Small intestine (tissue), 7 donors: ENCODE results near the gene ETHE1. TPM values are rescaled to one million over a fixed set of nuclear protein-coding genes. Genes with fewer than 3 reads are reported as not detected.

Experiments used
- DNase-seq, 2 donors: peaks; one replicate each; pipeline versions ENCODE4 v3.0.0 to v3.0.0-alpha.2; 2013
- FAIRE-seq: peaks from 2 replicates; lab custom pipeline; 2012; peaks lifted over from hg19 to GRCh38; lab: Jason Lieb, UNC
- H3K27ac ChIP-seq, 3 donors: one replicate each; pipeline ENCODE4 v1.5.1; 2013; ENCODE audit warnings: low read length in 2 of 3, mild to moderate bottlenecking in 2 of 3, control low read depth in 1 of 3, inconsistent platforms in 1 of 3, low read depth in 1 of 3, moderate library complexity in 1 of 3
- H3K27me3 ChIP-seq, 3 donors: one replicate each; pipeline ENCODE4 v1.6.1; 2013; ENCODE audit warnings: low read length in 3 of 3, inconsistent platforms in 1 of 3; ENCODE audit not compliant: control insufficient read depth in 3 of 3, insufficient read depth in 3 of 3
- H3K36me3 ChIP-seq, 3 donors: one replicate each; pipeline ENCODE4 v1.6.1; 2013; ENCODE audit warnings: low read length in 3 of 3, inconsistent platforms in 1 of 3, low read depth in 1 of 3, mild to moderate bottlenecking in 1 of 3, moderate library complexity in 1 of 3; ENCODE audit not compliant: control insufficient read depth in 3 of 3, insufficient read depth in 2 of 3
- H3K4me1 ChIP-seq, 3 donors: one replicate each; pipeline ENCODE4 v1.6.1; 2013; ENCODE audit warnings: low read length in 2 of 3, inconsistent platforms in 1 of 3, low read depth in 1 of 3, mild to moderate bottlenecking in 1 of 3, moderate library complexity in 1 of 3; ENCODE audit not compliant: control insufficient read depth in 3 of 3, insufficient read depth in 2 of 3
- H3K4me3 ChIP-seq, 3 donors: one replicate each; pipeline ENCODE4 v1.5.1; 2013; ENCODE audit warnings: low read length in 3 of 3, control low read depth in 1 of 3, inconsistent platforms in 1 of 3, low read depth in 1 of 3, mild to moderate bottlenecking in 1 of 3, moderate library complexity in 1 of 3
- H3K9me3 ChIP-seq, 2 donors: one replicate each; pipeline ENCODE4 v1.6.1; 2013; ENCODE audit warnings: low read depth in 1 of 2, low read length in 1 of 2; ENCODE audit not compliant: control insufficient read depth in 2 of 2, insufficient read depth in 1 of 2
- WGBS, 3 donors: extraction: QIAGEN DNeasy Blood & Tissue Kit; methylation state at CpG; one replicate each; pipeline ENCODE4 v1.1.7; 2013; 5-methylcytosine and 5-hydroxymethylcytosine counted together
- polyA plus RNA-seq, 4 donors: library from polyadenylated mRNA; stranded (reverse) in 3 of 4; unstranded in 1 of 4; fragments of 200-250 nt in 3 of 4; fragments of 120-200 nt in 1 of 4; gene quantifications; one replicate each; pipeline versions ENCODE4 v1.2.1 to v1.2.3, GENCODE V29; 2013
- donor health status: healthy with polysubstance abuse.
- donor health status: control.
- donor health status: control.
- donor health status: Bipolar disorder and iron deficiency.
- donor health status: healthy.

The ETHE1 gene
- polyA plus RNA-seq, 4 donors: 118 to 164 (median 129) TPM

GRCh38 chr19:43478323-43478722, 48.7 kb downstream of the ETHE1 start:
- WGBS, 3 donors: 91 to 94% (median 91%) methylated on average over 3 of the region's 3 CpGs
- Histone ChIP-seq H3K4me1 (peaks cover 0 to 7% (median 2%) of the 10 kb centered on the region in 3 donors), H3K9me3 (no peaks in the 10 kb centered on the region), H3K27me3 (no peaks in the 10 kb centered on the region), H3K36me3 (peaks cover 0 to 55% (median 0%) of the 10 kb centered on the region in 3 donors), H3K4me3 (no peak overlapping the region), H3K27ac (no peak overlapping the region)
- FAIRE-seq: no peak
- DNase-seq: no peak

- H3K27me3 ChIP-seq: no peaks in the 10 kb centered on the region
- H3K4me1 ChIP-seq: peaks cover 0 to 7% (median 2%) of the 10 kb centered on the region in 3 donors
- H3K36me3 ChIP-seq: peaks cover 0 to 45% (median 0%) of the 10 kb centered on the region in 3 donors
- DNase-seq: no peak
- no peak overlapping the region for H3K27ac ChIP-seq
- no peak overlapping the region for H3K4me3 ChIP-seq
- H3K9me3 ChIP-seq: no peaks in the 10 kb centered on the region
- no peak for FAIRE-seq
Observed at GRCh38 chr19:43476606-43477005, 50.4 kb downstream of the ETHE1 start.

- no peak for FAIRE-seq
- H3K4me1 ChIP-seq: peaks cover 0 to 7% (median 2%) of the 10 kb centered on the region in 3 donors
- peak; percentile 92 to 98 for DNase-seq
- no peaks in the 10 kb centered on the region for H3K27me3 ChIP-seq
- H3K36me3 ChIP-seq: peaks cover 0 to 39% (median 0%) of the 10 kb centered on the region in 3 donors
- peak overlapping the region; percentile 39 to 85 (median 77) for H3K27ac ChIP-seq
- H3K9me3 ChIP-seq: no peaks in the 10 kb centered on the region
- WGBS, 3 donors: 2 to 4% (median 3%) methylated on average over 46 of the region's 46 CpGs
- H3K4me3 ChIP-seq: peak overlapping the region in 2 of 3 donors; percentile 2 to 41
Observed at GRCh38 chr19:43474986-43475705, 51.9 kb downstream of the ETHE1 start.

- peaks cover 0 to 7% (median 2%) of the 10 kb centered on the region in 3 donors for H3K4me1 ChIP-seq
- no peaks in the 10 kb centered on the region for H3K9me3 ChIP-seq
- DNase-seq (no peak), FAIRE-seq (no peak)
- H3K36me3 ChIP-seq: peaks cover 0 to 37% (median 0%) of the 10 kb centered on the region in 3 donors
- peak overlapping the region in 1 of 3 donors; percentile 77 for H3K27ac ChIP-seq
- WGBS, 3 donors: 59 to 66% (median 65%) methylated on average over 4 of the region's 4 CpGs
- H3K4me3 ChIP-seq: no peak overlapping the region
- no peaks in the 10 kb centered on the region for H3K27me3 ChIP-seq
Observed at GRCh38 chr19:43474487-43474886, 52.5 kb downstream of the ETHE1 start.

- H3K27ac ChIP-seq: no peak overlapping the region
- H3K4me1 ChIP-seq: peaks cover 0 to 7% (median 2%) of the 10 kb centered on the region in 3 donors
- peaks cover 0 to 3% (median 0%) of the 10 kb centered on the region in 3 donors for H3K27me3 ChIP-seq
- H3K9me3 ChIP-seq: no peaks in the 10 kb centered on the region
- H3K4me3 ChIP-seq: no peak overlapping the region
- peaks cover 0 to 10% (median 0%) of the 10 kb centered on the region in 3 donors for H3K36me3 ChIP-seq
- 81 to 83% (median 81%) methylated on average over 5 of the region's 5 CpGs for WGBS, 3 donors
- DNase-seq (no peak), FAIRE-seq (no peak)
Observed at GRCh38 chr19:43471091-43471490, 55.9 kb downstream of the ETHE1 start.

- Histone ChIP-seq H3K27ac (no peak overlapping the region), H3K36me3 (peaks cover 0 to 7% (median 0%) of the 10 kb centered on the region in 3 donors), H3K4me3 (no peak overlapping the region), H3K4me1 (peaks cover 0 to 3% (median 2%) of the 10 kb centered on the region in 3 donors), H3K9me3 (no peaks in the 10 kb centered on the region), H3K27me3 (peaks cover 0 to 11% (median 0%) of the 10 kb centered on the region in 3 donors)
- DNase-seq (no peak), FAIRE-seq (no peak)
- WGBS, 3 donors: 65 to 72% (median 72%) methylated on average over 9 to 10 of the region's 10 CpGs
Observed at GRCh38 chr19:43470288-43470687, 56.7 kb downstream of the ETHE1 start.

- H3K27me3 ChIP-seq: peaks cover 0 to 19% (median 0%) of the 10 kb centered on the region in 3 donors
- H3K4me1 ChIP-seq: peaks cover 0 to 5% (median 0%) of the 10 kb centered on the region in 3 donors
- FAIRE-seq: no peak
- no peaks in the 10 kb centered on the region for H3K9me3 ChIP-seq
- 55 to 67% (median 61%) methylated on average over 1 of the region's 1 CpG for WGBS, 3 donors
- H3K4me3 ChIP-seq: no peak overlapping the region
- H3K36me3 ChIP-seq: peaks cover 0 to 4% (median 0%) of the 10 kb centered on the region in 3 donors
- no peak for DNase-seq
- no peak overlapping the region for H3K27ac ChIP-seq
Observed at GRCh38 chr19:43469160-43469480, 57.9 kb downstream of the ETHE1 start.

- WGBS, 3 donors: 81 to 89% (median 86%) methylated on average over 4 of the region's 4 CpGs
- Histone ChIP-seq H3K27me3 (peaks cover 0 to 19% (median 0%) of the 10 kb centered on the region in 3 donors), H3K27ac (no peak overlapping the region), H3K36me3 (peaks cover 0 to 2% (median 0%) of the 10 kb centered on the region in 3 donors), H3K4me3 (no peak overlapping the region), H3K9me3 (no peaks in the 10 kb centered on the region), H3K4me1 (peaks cover 0 to 7% (median 0%) of the 10 kb centered on the region in 3 donors)
- no peak for DNase-seq
- FAIRE-seq: no peak
Observed at GRCh38 chr19:43468354-43469159, 58.4 kb downstream of the ETHE1 start.
